GM21447 (cell line): ENCODE data around the gene TMIGD1.
"Not testable (repeated sequence)": the region's sequence is repeated elsewhere in the genome, so short reads cannot be mapped to it uniquely, and the experiment has no call there.

Experiments
- ATAC-seq: cut with Tn5 transposase; IDR thresholded peaks from one replicate; pipeline ENCODE4 v1.9.1; 2021; ENCODE audit not compliant: unreplicated experiment

Gene TMIGD1

GRCh38 chr17:30360086-30360808 lies 26.4 kb upstream of the TMIGD1 start:
- ATAC-seq = no peak

- no peak for ATAC-seq
Observed at GRCh38 chr17:30358055-30358760, 24.4 kb upstream of the TMIGD1 start.

- no peak for ATAC-seq
Observed at GRCh38 chr17:30357476-30357875, 23.6 kb upstream of the TMIGD1 start.

GRCh38 chr17:30354701-30355100 lies 20.8 kb upstream of the TMIGD1 start:
- no peak for ATAC-seq

DNA sequence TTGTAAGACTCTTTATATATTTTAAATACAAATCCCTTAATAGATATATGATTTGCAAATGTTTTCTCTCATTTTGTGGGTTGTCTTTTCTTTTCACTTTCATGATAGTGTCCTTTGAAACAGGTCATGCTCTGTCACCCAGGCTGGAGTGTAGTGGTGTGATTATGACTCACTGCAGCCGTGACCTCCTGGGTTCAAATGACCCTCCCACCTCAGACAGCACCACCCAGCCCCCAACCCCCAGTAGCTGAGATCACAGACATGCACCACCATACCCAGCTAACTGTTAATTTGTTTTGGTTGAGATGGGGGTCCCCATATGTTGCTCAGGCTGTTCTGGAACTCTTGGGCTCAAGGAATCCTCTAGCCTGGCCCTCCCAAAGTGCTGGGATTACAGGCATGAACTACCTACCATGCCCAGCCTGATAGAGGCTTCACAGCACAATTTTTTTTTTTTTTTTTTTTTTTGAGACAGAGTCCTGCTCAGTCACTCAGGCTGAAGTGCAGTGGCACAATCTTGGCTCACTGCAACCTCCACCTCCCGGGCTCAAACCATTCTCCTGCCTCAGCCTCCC lies 18.5 kb upstream of the TMIGD1 start:
- ATAC-seq = no peak

- ATAC-seq = no peak
Observed at GRCh38 chr17:30351735-30352134, 17.9 kb upstream of the TMIGD1 start.

- ATAC-seq = not testable (repeated sequence)
Observed at GRCh38 chr17:30351263-30351662, 17.4 kb upstream of the TMIGD1 start.

- no peak for ATAC-seq
Observed at GRCh38 chr17:30349252-30349651, 15.4 kb upstream of the TMIGD1 start.

DNA sequence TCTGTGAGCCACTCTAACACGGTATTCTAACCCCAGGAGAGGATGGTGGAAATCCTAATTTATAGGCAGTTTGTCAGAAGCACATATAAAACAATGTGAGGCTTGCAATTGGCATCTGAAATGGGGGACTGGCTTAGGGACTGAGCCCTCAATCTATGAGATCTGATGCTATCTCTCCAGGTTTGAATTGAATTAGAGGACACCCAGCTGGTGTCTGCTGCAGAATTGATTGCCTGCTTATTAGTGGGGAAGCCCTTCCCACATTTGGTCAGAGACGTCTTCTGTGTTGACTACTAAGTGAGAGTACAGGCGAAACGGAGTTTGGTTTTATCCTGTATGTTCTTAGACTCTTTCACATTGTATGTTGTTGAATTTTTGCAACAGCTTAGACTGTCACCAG lies 13.6 kb upstream of the TMIGD1 start:
- no peak for ATAC-seq

DNA sequence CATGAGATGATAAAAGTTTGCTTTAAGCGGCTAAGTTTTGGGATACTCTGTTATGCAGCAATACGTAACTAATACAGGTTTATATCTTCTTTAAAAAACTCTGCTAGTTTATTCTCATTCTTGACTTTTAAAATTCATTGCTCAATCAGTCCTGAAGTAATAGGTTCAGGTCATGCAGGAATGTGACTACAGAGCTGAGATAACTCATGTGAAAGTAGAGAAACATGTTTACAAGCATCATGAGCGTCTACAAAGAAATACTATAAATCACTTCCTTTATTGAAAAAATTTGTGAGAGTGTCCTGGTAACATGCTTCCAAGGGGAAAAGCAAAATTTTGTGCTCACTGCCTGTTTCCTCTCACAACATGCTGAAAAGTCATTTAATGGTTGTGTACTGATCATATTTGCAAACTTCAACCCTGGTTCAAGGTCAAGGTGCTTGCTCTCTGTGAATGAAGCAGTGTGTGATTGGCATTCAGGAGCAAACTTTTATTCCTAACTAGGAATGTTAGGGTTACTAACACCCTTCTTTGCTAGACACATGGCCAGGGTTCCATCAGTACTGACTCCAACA lies 12.5 kb upstream of the TMIGD1 start:
- ATAC-seq = no peak

- ATAC-seq = no peak
Observed at GRCh38 chr17:30345527-30346075, 11.7 kb upstream of the TMIGD1 start.

- ATAC-seq = no peak
Observed at GRCh38 chr17:30345089-30345433, 11.2 kb upstream of the TMIGD1 start.

- ATAC-seq = no peak
Observed at GRCh38 chr17:30344283-30345088, 10.6 kb upstream of the TMIGD1 start.

- ATAC-seq = no peak
Observed at GRCh38 chr17:30343796-30344195, 9.9 kb upstream of the TMIGD1 start.

- ATAC-seq = not testable (repeated sequence)
Observed at GRCh38 chr17:30343244-30343643, 9.4 kb upstream of the TMIGD1 start.

DNA sequence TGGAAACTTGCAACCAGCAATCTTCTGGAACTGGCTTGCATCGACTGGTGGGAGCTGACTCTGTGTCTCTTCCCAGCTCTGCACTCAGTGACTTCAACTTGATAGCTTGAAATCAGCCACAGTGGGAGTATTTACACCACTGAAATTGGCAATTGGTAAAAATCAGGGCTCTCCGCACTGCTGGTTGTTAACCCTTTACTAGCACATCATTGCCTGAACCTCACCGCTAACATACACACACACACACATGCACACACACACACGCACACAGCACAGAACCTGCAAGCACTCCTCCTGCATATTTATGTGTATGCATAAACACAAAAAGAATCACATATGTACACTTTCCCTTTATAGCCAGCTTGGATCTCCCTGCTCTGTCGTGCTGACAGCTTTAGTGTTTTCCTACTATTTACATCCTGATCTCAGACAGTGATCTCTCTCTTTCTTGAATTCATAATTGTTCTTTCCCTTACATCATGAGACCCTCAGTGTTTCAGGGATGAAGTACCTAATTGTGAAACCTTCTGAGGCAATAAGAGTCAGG lies 7.9 kb upstream of the TMIGD1 start:
- ATAC-seq = no peak

DNA sequence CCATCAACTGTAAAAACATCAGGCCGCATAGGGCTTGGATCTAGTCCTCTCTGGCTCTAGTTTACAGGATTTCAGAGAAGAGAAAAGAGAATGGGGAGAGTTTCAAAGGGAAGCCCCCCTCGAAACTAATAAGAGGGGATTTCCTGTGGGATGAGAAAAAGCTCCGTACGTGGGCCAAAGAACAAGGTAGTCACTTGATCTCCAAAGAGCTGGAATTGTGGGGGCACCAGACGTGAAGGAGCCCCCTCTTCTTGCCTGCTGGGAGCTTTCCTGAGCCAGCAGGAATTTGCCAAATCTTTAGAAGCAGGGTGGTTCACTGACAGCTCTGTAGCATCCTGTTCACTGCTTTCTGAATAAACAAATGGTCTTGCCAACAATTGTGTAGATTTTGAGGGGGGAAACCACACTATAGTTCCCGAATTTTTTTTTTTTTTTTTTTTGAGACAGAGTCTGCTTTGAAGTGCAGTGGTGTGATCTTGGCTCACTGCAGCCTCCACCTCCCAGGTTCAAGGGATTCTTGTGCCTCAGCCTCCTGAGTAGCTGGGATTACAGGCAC lies 7.0 kb upstream of the TMIGD1 start:
- ATAC-seq = no peak

GRCh38 chr17:30339086-30339485 lies 5.2 kb upstream of the TMIGD1 start:
- no peak for ATAC-seq

- no peak for ATAC-seq
Observed at GRCh38 chr17:30337393-30337999, 3.6 kb upstream of the TMIGD1 start.
